Stimulated activated CD8-positive, alpha-beta memory T cell treated with anti-CD3 and anti-CD28 coated beads, Interleukin-15, amount 100 ng/mL, for 48 hours (primary cell): ENCODE measurements around the gene RTL5.
"Not testable (repeated sequence)": the region's sequence is repeated elsewhere in the genome, so short reads cannot be mapped to it uniquely, and the experiment has no call there.

Experiments used
- DNase-seq, 2 donors: peaks; one replicate each; pipeline ENCODE4 v3.0.0-alpha.2; 2020; ENCODE audit warnings: low read depth in 2 of 2

The RTL5 gene

GRCh38 chrX:72131317-72132294, at the start of gene RTL5:
Gene RTL5, minus strand, starts transcription at chrX:72131915.
- DNase-seq = peak in 1 of 2 donors; percentile 40

- no peak for DNase-seq
These were observed 48.8 kb upstream of the RTL5 start for GRCh38 chrX:72180539-72180938.

- DNase-seq = no peak
These were observed 45.3 kb upstream of the RTL5 start for GRCh38 chrX:72176981-72177380.

GRCh38 chrX:72176289-72176688, 44.6 kb upstream of the RTL5 start:
- DNase-seq = not testable (repeated sequence)

- DNase-seq = peak in 1 of 2 donors; percentile 3
These were observed 37.5 kb upstream of the RTL5 start for GRCh38 chrX:72169008-72169728.

- no peak for DNase-seq
These were observed 33.8 kb upstream of the RTL5 start for GRCh38 chrX:72165551-72165950.

- no peak for DNase-seq
These were observed 28.1 kb upstream of the RTL5 start for GRCh38 chrX:72159769-72160168.

GRCh38 chrX:72158773-72159172, 27.1 kb upstream of the RTL5 start:
- no peak for DNase-seq

GRCh38 chrX:72146527-72146926, 14.8 kb upstream of the RTL5 start:
- DNase-seq = no peak

- no peak for DNase-seq
These were observed 13.5 kb upstream of the RTL5 start for GRCh38 chrX:72145181-72145580.

- no peak for DNase-seq
These were observed 11.8 kb upstream of the RTL5 start for GRCh38 chrX:72143609-72143907.

- DNase-seq = no peak
These were observed 11.3 kb upstream of the RTL5 start for GRCh38 chrX:72142794-72143608.

GRCh38 chrX:72142094-72142793, 10.5 kb upstream of the RTL5 start:
- no peak for DNase-seq

- no peak for DNase-seq
These were observed 9.8 kb upstream of the RTL5 start for GRCh38 chrX:72141372-72142004.

GRCh38 chrX:72139538-72139937, 7.8 kb upstream of the RTL5 start:
- no peak for DNase-seq

GRCh38 chrX:72137846-72138495, 6.3 kb upstream of the RTL5 start:
- DNase-seq = no peak

GRCh38 chrX:72133851-72134546, 2.3 kb upstream of the RTL5 start:
- no peak for DNase-seq

- no peak for DNase-seq
These were observed 741 bp upstream of the RTL5 start for GRCh38 chrX:72132456-72132855.

GRCh38 chrX:72130762-72131250, 909 bp downstream of the RTL5 start:
- no peak for DNase-seq
